Naive B cell (primary cell): ENCODE measurements around the gene SHISA6. TPM values are rescaled to one million over a fixed set of nuclear protein-coding genes. Genes with fewer than 3 reads are reported as not detected.

Source experiments
- ATAC-seq, 2 donors: fragments of 150-1000 bp; cut with Tn5 transposase; 2 replicates each; pipeline ENCODE4 v1.10.0; 2021; ENCODE audit warnings: low read depth in 2 of 2, mild to moderate bottlenecking in 2 of 2, moderate library complexity in 2 of 2
- DNase-seq: peaks from one replicate; pipeline ENCODE4 v3.0.0; 2022
- H3K27ac Mint-ChIP-seq, 6 donors: one replicate each; pipeline ENCODE4 v1.8.0; 2020 to 2022; ENCODE audit warnings: mild to moderate bottlenecking in 6 of 6, mixed read lengths in 6 of 6, moderate library complexity in 5 of 6, inconsistent platforms in 2 of 6
- H3K27me3 Mint-ChIP-seq, 3 donors: one replicate each; pipeline ENCODE4 v1.8.0; 2021 to 2022; ENCODE audit warnings: mixed read lengths in 3 of 3, mild to moderate bottlenecking in 1 of 3
- H3K36me3 Mint-ChIP-seq, 2 donors: one replicate each; pipeline ENCODE4 v1.8.0; 2020 to 2022; ENCODE audit warnings: mixed read lengths in 2 of 2, inconsistent platforms in 1 of 2, mild to moderate bottlenecking in 1 of 2
- H3K4me1 Mint-ChIP-seq, 3 donors: one replicate each; pipeline ENCODE4 v1.8.0; 2020 to 2022; ENCODE audit warnings: mixed read lengths in 3 of 3, inconsistent platforms in 1 of 3, mild to moderate bottlenecking in 1 of 3, moderate library complexity in 1 of 3
- H3K4me3 Mint-ChIP-seq, 8 donors: one replicate each; pipeline ENCODE4 v1.8.0; 2020 to 2022; ENCODE audit warnings: mild to moderate bottlenecking in 8 of 8, mixed read lengths in 8 of 8, moderate library complexity in 8 of 8, inconsistent platforms in 2 of 8
- H3K9me3 Mint-ChIP-seq, 7 donors: one replicate each; pipeline ENCODE4 v1.8.0; 2020 to 2022; ENCODE audit warnings: mixed read lengths in 7 of 7, mild to moderate bottlenecking in 5 of 7, inconsistent platforms in 2 of 7, moderate library complexity in 1 of 7
- polyA plus RNA-seq, 6 donors: library from polyadenylated mRNA; unstranded; fragments of 300-500 nt; fragmentation: Illumina TruSeq; gene quantifications; one replicate each; pipeline ENCODE4 v1.2.3, GENCODE V29; 2021; ENCODE audit warnings: low read depth in 6 of 6

Gene SHISA6
- polyA plus RNA-seq: not detected

DNA sequence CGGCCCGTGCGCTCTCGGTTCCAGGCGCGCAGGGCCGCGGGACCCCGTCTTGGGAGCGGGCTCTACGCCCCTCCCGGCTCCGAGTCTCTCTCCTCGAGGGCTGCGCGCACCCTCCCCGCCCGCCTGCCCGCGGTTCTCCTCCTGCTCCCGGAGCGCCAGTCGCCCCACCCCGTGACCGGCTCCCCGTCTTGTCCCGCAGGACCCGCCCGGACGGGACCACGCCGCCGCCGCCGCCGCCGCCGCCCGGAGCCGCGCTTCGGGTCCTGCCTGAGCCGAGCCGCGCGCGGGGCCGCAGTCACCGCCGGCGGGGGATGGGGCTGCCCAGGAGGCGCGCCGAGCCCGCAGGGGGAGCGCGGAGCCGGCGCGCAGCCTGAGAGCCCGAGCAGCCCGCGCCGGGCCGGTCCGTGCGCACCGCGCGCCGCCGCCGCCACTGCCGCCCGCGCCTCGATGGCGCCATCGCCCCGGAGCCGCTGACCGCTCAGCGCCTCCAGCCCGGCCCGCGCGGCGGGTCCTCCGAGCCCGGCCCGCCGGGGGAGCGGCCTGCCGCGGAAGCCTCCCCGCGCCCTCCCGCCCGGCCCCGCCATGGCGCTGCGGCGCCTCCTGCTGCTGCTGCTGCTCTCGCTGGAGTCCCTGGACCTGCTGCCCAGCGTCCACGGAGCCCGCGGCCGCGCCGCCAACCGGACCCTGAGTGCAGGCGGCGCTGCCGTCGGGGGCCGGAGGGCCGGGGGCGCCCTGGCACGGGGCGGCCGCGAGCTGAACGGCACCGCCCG is at the start of gene SHISA6:
TSS of gene SHISA6 (plus strand) at position 373 of the 770 bp plus-strand sequence.
- ATAC-seq (no peak), DNase-seq (no peak)
- Mint-ChIP-seq H3K9me3 (peaks cover 0 to 13% (median 4%) of the 10 kb centered on the region in 7 donors), H3K36me3 (peaks cover 0 to 16% of the 10 kb centered on the region in 2 donors), H3K4me1 (peaks cover 0 to 5% (median 0%) of the 10 kb centered on the region in 3 donors), H3K27me3 (peaks cover 54 to 75% (median 65%) of the 10 kb centered on the region in 3 donors), H3K4me3 (no peak within 1 kb of the TSS), H3K27ac (peak within 1 kb of the TSS in 1 of 6 donors; percentile 32)

DNA sequence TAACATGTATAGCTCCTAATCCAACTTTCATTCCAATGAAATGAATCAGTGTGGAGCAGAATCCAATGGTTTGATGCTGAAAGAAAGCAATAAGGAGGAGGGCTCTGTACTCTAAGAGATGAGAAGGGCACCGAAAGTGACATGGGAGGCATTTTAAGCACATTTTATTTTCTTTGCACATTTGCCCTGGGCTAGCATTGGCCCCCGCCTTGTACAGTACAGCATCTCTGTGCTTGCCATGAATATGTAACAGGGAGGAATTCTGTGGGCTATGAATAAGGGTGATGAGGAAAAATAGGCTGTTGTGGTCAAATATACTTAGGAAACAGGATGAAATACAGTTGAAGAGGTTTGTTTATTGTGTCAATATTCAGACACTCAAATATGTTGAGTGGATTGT is 45.2 kb upstream of the SHISA6 start:
- H3K4me1 Mint-ChIP-seq: no peaks in the 10 kb centered on the region
- ATAC-seq: no peak
- H3K36me3 Mint-ChIP-seq: no peaks in the 10 kb centered on the region
- no peak overlapping the region for H3K27ac Mint-ChIP-seq
- H3K4me3 Mint-ChIP-seq: no peak overlapping the region
- peaks cover 0 to 11% (median 1%) of the 10 kb centered on the region in 7 donors for H3K9me3 Mint-ChIP-seq
- no peak for DNase-seq
- H3K27me3 Mint-ChIP-seq: no peaks in the 10 kb centered on the region

DNA sequence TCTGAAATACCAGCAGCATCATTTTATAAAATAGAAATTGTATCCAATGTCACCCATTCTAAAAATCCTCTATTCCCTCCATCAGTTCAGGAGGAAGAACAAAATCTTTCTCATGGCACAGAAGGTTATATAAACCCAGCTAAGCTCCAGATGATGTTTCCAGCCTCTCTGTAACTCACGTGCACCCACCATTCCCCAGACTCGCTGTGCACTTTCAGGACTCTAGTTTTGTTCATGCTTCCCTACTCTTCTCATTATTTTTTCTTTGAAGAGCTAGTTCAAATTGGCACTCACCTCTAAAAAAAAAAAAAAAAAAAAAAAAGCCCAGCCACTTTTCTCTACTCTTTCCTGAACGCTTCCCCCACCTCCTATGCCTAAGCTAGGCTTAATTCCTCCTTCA is 36.0 kb upstream of the SHISA6 start:
- Mint-ChIP-seq H3K4me3 (no peak overlapping the region), H3K4me1 (no peaks in the 10 kb centered on the region), H3K27me3 (peaks cover 0 to 4% (median 0%) of the 10 kb centered on the region in 3 donors), H3K9me3 (peaks cover under 1 to 18% (median 8%) of the 10 kb centered on the region in 7 donors), H3K27ac (peak overlapping the region in 1 of 6 donors; percentile 33), H3K36me3 (no peaks in the 10 kb centered on the region)
- no peak for DNase-seq
- no peak for ATAC-seq

DNA sequence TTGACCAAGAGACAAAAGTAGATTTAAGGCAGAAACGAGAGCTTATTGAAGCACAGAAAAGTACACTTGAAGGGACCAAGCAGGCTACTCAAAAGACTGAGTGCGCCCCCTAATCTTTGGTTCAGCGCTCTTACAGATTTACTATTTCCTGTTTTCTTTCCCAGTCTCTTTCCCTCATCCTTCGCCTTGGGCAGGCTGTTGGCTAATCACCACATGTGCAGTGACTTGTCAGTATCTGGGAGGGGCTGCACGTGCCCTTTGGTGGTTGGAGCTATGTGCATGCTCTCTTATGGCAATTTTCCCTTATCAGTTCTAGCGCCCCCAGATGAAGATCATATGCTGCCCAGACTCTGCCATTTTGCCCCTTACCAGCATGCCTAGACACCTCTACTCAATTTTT is 35.4 kb upstream of the SHISA6 start:
- ATAC-seq (no peak), DNase-seq (no peak)
- peaks cover 7 to 20% (median 12%) of the 10 kb centered on the region in 7 donors for H3K9me3 Mint-ChIP-seq
- H3K27ac Mint-ChIP-seq: no peak overlapping the region
- H3K4me1 Mint-ChIP-seq: no peaks in the 10 kb centered on the region
- no peak overlapping the region for H3K4me3 Mint-ChIP-seq
- H3K36me3 Mint-ChIP-seq: peaks cover 1 to 5% of the 10 kb centered on the region in 2 donors
- peaks cover 0 to 4% (median 0%) of the 10 kb centered on the region in 3 donors for H3K27me3 Mint-ChIP-seq

DNA sequence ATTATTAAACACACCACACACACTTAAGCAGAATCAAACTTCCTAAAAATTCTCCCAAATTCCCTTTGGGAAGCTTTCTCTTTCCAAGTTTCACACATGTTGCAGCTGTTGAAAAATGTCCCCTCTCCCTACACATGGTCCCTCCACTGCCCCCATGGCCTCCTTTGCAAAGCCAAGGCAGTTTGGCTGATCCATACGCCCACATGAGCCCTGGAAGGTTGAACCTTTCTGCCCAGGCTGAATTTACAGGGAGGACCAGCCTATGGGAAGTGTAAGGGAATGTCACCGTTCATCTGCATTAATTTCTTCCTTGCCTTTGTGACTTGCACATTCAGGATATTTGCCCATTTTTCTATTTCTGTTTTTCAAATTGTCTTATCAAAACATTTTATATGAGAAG is 31.1 kb upstream of the SHISA6 start:
- DNase-seq (no peak), ATAC-seq (no peak)
- H3K36me3 Mint-ChIP-seq: peaks cover 7 to 13% of the 10 kb centered on the region in 2 donors
- peaks cover 0 to 4% (median 0%) of the 10 kb centered on the region in 3 donors for H3K27me3 Mint-ChIP-seq
- no peak overlapping the region for H3K27ac Mint-ChIP-seq
- H3K4me3 Mint-ChIP-seq: no peak overlapping the region
- H3K9me3 Mint-ChIP-seq: peaks cover 11 to 40% (median 22%) of the 10 kb centered on the region in 7 donors
- H3K4me1 Mint-ChIP-seq: no peaks in the 10 kb centered on the region

DNA sequence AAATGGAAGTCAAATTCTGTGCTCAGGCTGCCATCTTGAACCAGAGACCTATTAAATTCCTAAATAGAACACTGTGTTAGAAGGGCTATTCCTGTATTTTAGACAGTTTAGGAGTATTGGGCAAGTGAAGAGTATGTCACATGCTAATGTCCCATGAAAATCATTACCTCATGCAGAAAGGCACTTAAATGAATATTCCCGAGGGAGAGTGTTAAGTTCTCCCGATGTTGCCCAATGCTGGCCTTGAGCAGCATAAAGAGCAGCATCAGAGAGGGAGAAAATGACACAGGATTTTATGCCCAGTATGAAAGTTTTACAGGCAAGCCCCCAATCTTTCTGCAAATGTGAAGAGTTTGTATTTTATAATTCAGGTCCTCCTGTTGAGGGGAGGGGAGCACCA is 28.2 kb upstream of the SHISA6 start:
- DNase-seq: no peak
- Mint-ChIP-seq H3K9me3 (peaks cover 9 to 40% (median 14%) of the 10 kb centered on the region in 7 donors), H3K4me3 (no peak overlapping the region), H3K4me1 (no peaks in the 10 kb centered on the region), H3K27me3 (peaks cover 0 to 5% (median 4%) of the 10 kb centered on the region in 3 donors), H3K36me3 (peaks cover 7 to 13% of the 10 kb centered on the region in 2 donors), H3K27ac (no peak overlapping the region)
- no peak for ATAC-seq

DNA sequence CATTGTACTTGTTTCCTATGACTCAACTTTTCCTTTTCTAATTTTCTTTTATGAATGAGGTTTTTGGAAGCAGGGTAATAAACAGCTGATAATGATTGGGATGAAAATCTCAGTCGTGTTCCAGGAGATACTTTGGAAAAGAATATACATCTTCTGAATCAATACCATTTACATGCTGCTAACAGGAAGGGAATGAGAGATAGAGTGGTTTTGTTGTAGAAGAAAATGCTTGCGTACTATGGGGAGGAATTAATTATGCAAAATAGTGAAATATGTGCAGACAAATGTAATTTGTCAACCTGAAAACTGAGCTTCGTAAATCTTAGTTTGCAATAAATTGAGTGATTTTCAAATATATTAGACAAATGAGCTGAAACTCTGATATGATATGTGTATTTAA is 24.0 kb upstream of the SHISA6 start:
- peaks cover 0 to 8% (median 5%) of the 10 kb centered on the region in 3 donors for H3K27me3 Mint-ChIP-seq
- no peak overlapping the region for H3K4me3 Mint-ChIP-seq
- ATAC-seq (no peak), DNase-seq (no peak)
- H3K36me3 Mint-ChIP-seq: no peaks in the 10 kb centered on the region
- peaks cover 0 to 13% (median 1%) of the 10 kb centered on the region in 7 donors for H3K9me3 Mint-ChIP-seq
- no peaks in the 10 kb centered on the region for H3K4me1 Mint-ChIP-seq
- H3K27ac Mint-ChIP-seq: no peak overlapping the region

DNA sequence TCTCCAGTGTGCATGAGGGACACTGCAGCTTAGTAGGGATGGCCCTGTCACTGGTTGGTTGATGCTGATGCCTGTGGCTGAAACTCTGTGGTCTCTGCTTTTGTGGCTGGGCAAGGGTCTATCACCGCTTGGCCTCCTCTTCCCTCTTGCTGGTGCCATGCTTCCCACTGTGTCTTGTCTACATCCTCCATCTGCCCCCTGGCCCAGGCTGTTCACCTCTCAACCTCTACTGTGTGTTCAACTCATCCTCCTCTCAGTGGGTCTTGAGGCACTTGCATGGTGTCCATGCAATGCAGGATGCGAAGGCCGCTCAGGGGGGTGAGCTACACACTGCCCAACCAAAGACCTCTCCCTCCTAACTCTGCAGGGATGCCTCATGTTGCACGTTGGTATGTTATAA is 19.8 kb upstream of the SHISA6 start:
- H3K36me3 Mint-ChIP-seq: no peaks in the 10 kb centered on the region
- H3K27me3 Mint-ChIP-seq: peaks cover 0 to 9% (median 0%) of the 10 kb centered on the region in 3 donors
- H3K4me3 Mint-ChIP-seq: no peak overlapping the region
- DNase-seq: no peak
- H3K27ac Mint-ChIP-seq: peak overlapping the region in 1 of 6 donors; percentile 66
- ATAC-seq: no peak
- H3K4me1 Mint-ChIP-seq: no peaks in the 10 kb centered on the region
- H3K9me3 Mint-ChIP-seq: peaks cover 0 to 9% (median 1%) of the 10 kb centered on the region in 7 donors

DNA sequence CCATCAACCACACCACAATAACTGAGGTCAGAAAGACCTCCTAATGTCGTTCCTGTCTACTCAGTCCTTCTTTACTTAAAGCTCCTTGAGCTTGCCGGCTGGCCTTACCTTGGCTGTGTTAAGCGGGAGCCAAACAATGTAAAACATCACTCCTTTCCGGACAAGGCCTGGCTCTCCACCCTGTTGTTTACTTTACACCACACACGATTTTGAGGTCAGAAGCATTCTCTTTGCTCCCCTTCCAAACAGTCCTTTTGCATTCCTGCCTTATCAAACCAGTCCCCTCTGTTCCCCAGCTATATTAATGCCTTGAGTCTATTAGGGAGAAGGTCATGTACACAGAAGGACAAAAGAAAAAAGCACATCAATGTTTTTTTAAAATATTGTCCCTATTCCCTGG is 19.3 kb upstream of the SHISA6 start:
- no peak overlapping the region for H3K27ac Mint-ChIP-seq
- ATAC-seq (no peak), DNase-seq (no peak)
- H3K27me3 Mint-ChIP-seq: peaks cover 0 to 9% (median 0%) of the 10 kb centered on the region in 3 donors
- no peaks in the 10 kb centered on the region for H3K36me3 Mint-ChIP-seq
- no peaks in the 10 kb centered on the region for H3K4me1 Mint-ChIP-seq
- H3K4me3 Mint-ChIP-seq: no peak overlapping the region
- H3K9me3 Mint-ChIP-seq: peaks cover 0 to 9% (median 1%) of the 10 kb centered on the region in 7 donors

DNA sequence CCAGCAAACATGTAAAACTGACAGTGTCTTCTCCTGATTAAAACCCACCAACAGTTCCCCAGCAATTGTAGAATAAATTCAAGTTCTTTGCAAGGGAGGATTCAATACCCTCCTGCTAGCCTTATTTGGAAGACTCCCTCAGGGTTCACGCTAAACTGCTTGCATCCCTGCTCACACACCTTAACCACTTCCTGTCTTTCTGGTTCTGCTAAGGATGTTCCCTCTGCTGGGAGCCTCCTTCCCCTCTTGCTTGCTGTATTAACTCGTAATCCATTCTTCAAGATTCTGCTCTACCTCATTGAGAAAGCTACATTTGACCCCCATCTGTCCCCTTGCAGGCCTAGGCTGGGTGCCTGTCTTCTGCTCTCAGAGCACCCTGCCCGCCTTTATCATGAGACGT is 2.3 kb upstream of the SHISA6 start:
- Mint-ChIP-seq H3K4me3 (no peak overlapping the region), H3K27ac (no peak overlapping the region), H3K4me1 (peaks cover 0 to 5% (median 0%) of the 10 kb centered on the region in 3 donors), H3K27me3 (peaks cover 50 to 62% (median 53%) of the 10 kb centered on the region in 3 donors), H3K36me3 (peaks cover 0 to 8% of the 10 kb centered on the region in 2 donors), H3K9me3 (peaks cover under 1 to 13% (median 4%) of the 10 kb centered on the region in 7 donors)
- ATAC-seq (no peak), DNase-seq (no peak)

DNA sequence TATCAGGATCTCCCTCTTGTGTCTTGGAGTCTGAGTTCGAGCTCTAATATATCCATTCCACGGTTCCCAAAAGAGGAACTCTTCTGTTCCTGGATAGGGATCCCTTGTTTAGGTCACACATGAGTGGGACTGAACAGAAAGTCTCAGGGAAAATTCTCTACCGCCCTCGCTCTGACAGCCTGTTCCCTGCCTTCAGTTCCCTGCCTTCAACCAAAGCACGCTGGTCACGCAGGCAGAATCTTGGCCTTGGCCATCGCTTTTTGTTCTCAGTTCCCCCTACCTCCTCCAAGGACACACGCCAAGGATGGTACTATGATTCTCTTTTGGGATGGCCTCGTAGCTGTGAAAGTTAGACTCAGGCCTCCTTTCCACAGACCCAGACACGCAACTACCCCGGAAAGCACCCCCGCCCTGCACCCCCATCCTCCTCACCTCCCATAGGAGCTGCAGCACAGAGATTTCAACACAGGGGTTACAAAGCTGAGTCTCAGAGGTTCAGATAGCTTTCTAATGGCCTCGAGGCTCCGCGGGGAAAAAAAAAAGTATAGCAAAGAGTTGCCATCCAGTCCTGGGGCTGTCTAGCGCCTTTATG is 1.5 kb upstream of the SHISA6 start:
- DNase-seq (no peak), ATAC-seq (no peak)
- Mint-ChIP-seq H3K4me1 (peaks cover 0 to 5% (median 0%) of the 10 kb centered on the region in 3 donors), H3K27ac (no peak overlapping the region), H3K36me3 (peaks cover 0 to 13% of the 10 kb centered on the region in 2 donors), H3K27me3 (peaks cover 54 to 64% (median 61%) of the 10 kb centered on the region in 3 donors), H3K4me3 (no peak overlapping the region), H3K9me3 (peaks cover 0 to 13% (median 4%) of the 10 kb centered on the region in 7 donors)

DNA sequence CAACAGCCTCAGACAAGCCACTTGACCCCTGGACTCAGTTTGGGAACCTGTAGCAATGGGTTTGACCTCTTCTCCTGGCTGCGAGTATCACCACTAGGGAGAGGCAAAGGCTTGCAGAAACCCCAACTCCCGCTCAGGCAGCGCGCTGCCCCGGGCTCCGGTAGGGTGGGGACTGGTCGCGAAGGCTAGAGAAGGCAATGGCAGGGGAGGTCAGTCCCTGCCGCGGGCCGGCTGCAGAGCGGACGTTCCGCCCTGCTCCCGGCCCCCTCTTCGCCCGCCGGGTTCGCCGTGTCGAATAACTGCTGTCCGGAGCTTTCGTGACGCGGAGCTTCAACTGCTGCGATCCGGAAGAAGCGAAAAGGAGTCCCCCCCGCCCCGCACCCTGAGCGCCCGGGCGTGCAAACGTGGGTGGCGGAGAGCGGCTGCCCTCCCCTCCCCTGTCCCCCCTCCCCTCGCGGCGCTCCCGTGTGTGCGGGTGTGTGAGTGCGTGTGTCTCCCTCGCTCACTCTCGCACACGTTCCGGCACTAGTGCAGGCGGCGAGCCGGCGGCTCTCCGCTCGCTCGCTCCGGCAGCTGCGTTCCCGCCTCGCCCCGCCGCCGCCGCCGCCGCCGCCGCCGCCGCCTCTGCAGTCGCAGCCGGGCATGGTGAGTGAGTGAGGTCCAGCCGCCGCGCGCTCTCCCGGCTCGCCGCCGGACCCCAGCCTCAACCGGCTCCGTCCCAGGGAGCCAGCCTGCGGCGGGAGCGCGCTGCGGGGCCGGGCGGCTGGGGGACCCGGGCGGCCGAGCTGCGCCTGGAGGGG is 772 bp upstream of the SHISA6 start:
- Mint-ChIP-seq H3K27ac (no peak overlapping the region), H3K9me3 (peaks cover 0 to 13% (median 4%) of the 10 kb centered on the region in 7 donors), H3K36me3 (peaks cover 0 to 16% of the 10 kb centered on the region in 2 donors), H3K4me1 (peaks cover 0 to 5% (median 0%) of the 10 kb centered on the region in 3 donors), H3K4me3 (no peak overlapping the region), H3K27me3 (peaks cover 60 to 72% (median 65%) of the 10 kb centered on the region in 3 donors)
- no peak for ATAC-seq
- no peak for DNase-seq

DNA sequence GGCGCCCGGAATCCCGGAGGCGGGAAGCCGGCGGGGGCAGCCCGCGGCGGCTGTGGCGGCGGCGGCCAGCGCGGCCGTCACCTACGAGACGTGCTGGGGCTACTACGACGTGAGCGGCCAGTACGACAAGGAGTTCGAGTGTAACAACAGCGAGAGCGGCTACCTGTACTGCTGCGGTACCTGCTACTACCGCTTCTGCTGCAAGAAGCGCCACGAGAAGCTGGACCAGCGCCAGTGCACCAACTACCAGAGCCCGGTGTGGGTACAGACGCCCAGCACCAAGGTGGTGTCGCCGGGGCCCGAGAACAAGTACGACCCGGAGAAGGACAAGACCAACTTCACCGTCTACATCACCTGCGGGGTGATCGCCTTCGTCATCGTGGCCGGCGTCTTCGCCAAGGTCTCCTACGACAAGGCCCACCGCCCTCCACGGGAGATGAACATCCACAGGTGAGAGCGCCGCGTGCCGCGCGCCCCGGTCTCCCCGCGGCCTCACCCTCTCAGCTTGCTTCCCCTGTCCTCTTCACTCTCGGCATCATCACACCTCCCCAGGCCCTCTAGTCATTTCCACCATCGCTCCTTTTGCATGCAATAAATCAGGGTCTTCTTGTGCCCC is 706 bp downstream of the SHISA6 start:
- Mint-ChIP-seq H3K27me3 (peaks cover 48 to 77% (median 65%) of the 10 kb centered on the region in 3 donors), H3K36me3 (peaks cover 0 to 16% of the 10 kb centered on the region in 2 donors), H3K27ac (peak overlapping the region in 1 of 6 donors; percentile 32), H3K9me3 (peaks cover 0 to 13% (median 4%) of the 10 kb centered on the region in 7 donors), H3K4me1 (peaks cover 0 to 5% (median 0%) of the 10 kb centered on the region in 3 donors), H3K4me3 (no peak overlapping the region)
- no peak for ATAC-seq
- DNase-seq: no peak
